PC-3 (cell line): Measurements from ENCODE around the gene PDSS2. TPM values are rescaled to one million over a fixed set of nuclear protein-coding genes. Genes with fewer than 3 reads are reported as not detected.

Experiments used
- ATAC-seq: fragments of 200-7000 bp; cut with Tn5 transposase; 2 replicates; pipeline ENCODE4 v1.9.1; 2020; ENCODE audit warnings: mild to moderate bottlenecking, moderate library complexity
- BruUV-seq: library from RNA; stranded (reverse); fragments of 400-500 nt; replicated peaks from 2 replicates; lab custom pipeline; 2021; lab: Mats Ljungman, UMichigan
- CTCF ChIA-PET: fragments of 300-600 bp; sonication (Branson Sonifier 250); formaldehyde crosslinking; loops from one replicate; lab custom pipeline; 2022; ENCODE audit warnings: antibody characterized with exemption; lab: Charles Lee
- POLR2A ChIA-PET: fragments of 300-600 bp; sonication (Branson Sonifier 250); formaldehyde crosslinking; loops from one replicate; lab custom pipeline; 2022; ENCODE audit warnings: antibody characterized with exemption; ENCODE audit not compliant: unreplicated experiment; lab: Charles Lee
- DNase-seq: peaks from one replicate; pipeline ENCODE4 v3.0.0-alpha.2; 2015
- H2AFZ ChIP-seq: fragments of 300-600 bp; sonication (generic); 2 replicates; pipeline ENCODE4 v1.6.0; 2016; ENCODE audit warnings: antibody characterized with exemption, low read length
- H3F3A ChIP-seq: fragments of 300-600 bp; sonication (generic); one replicate; pipeline ENCODE4 v1.6.0; 2017; ENCODE audit warnings: antibody characterized with exemption, low read length, control low read depth, mild to moderate bottlenecking; ENCODE audit not compliant: unreplicated experiment
- H3K27ac ChIP-seq: fragments of 300-600 bp; sonication (generic); 2 replicates; pipeline ENCODE4 v1.5.1; 2016; ENCODE audit warnings: mild to moderate bottlenecking, low read length
- H3K27me3 ChIP-seq: fragments of 300-600 bp; sonication (generic); 2 replicates; pipeline ENCODE4 v1.6.1; 2016; ENCODE audit warnings: low read length, mixed read lengths
- H3K36me3 ChIP-seq: fragments of 300-600 bp; sonication (generic); 2 replicates; pipeline ENCODE4 v1.6.1; 2016; ENCODE audit warnings: low read depth, mixed run types, low read length, mixed read lengths
- H3K4me1 ChIP-seq: fragments of 300-600 bp; sonication (generic); 2 replicates; pipeline ENCODE4 v1.5.1; 2016; ENCODE audit warnings: low read length; ENCODE audit not compliant: insufficient read depth
- H3K4me2 ChIP-seq: fragments of 300-600 bp; sonication (generic); 2 replicates; pipeline ENCODE4 v1.6.0; 2016; ENCODE audit warnings: low read length
- H3K4me3 ChIP-seq: fragments of 300-600 bp; sonication (generic); 2 replicates; pipeline ENCODE4 v1.5.1; 2016; ENCODE audit warnings: mild to moderate bottlenecking, low read length, mixed read lengths
- H3K79me2 ChIP-seq: fragments of 300-600 bp; sonication (generic); 2 replicates; pipeline ENCODE4 v1.6.1; 2017; ENCODE audit warnings: low read length, mixed read lengths
- H3K9ac ChIP-seq: fragments of 300-600 bp; sonication (generic); 2 replicates; pipeline ENCODE4 v1.6.0; 2016; ENCODE audit warnings: mild to moderate bottlenecking, low read length
- H3K9me2 ChIP-seq: fragments of 300-600 bp; sonication (generic); replicated peaks from 2 replicates; pipeline ENCODE4 v1.6.1; 2016; ENCODE audit warnings: mixed run types, low read length, mixed read lengths
- H3K9me3 ChIP-seq: fragments of 300-600 bp; sonication (generic); 2 replicates; pipeline ENCODE4 v1.6.1; 2016; ENCODE audit warnings: low read length, mixed read lengths
- H4K20me1 ChIP-seq: fragments of 300-600 bp; sonication (generic); 2 replicates; pipeline ENCODE4 v1.6.1; 2016; ENCODE audit warnings: low read length, mixed read lengths
- EZH2 ChIP-seq: fragments of 300-600 bp; sonication (generic); IDR thresholded peaks from one replicate; pipeline ENCODE4 v1.6.1; 2017; ENCODE audit warnings: antibody characterized with exemption, mild to moderate bottlenecking, low read length; ENCODE audit not compliant: unreplicated experiment
- EZH2phosphoT487 ChIP-seq: fragments of 300-600 bp; sonication (generic); IDR thresholded peaks from 2 replicates; pipeline ENCODE4 v1.6.1; 2018; ENCODE audit warnings: mild to moderate bottlenecking, antibody characterized with exemption, low read length, borderline replicate concordance
- intact Hi-C: fragments of 100-400 bp; cut with micrococcal nuclease; formaldehyde crosslinking; loops from 2 replicates; pipeline ENCODE4 v1.9.0; 2023
- total RNA-seq: library from RNA; depleted of rRNA; stranded (reverse); fragments of >200 nt; gene quantifications from 2 replicates; pipeline ENCODE4 v1.2.3, GENCODE V29; 2014
- TF ChIP-seq, protein P1 (sequence below): fragments of 300-600 bp; sonication (generic); conservative IDR thresholded peaks from 2 replicates; pipeline ENCODE4 v1.5.1; 2017; ENCODE audit warnings: antibody characterized with exemption, low read depth, mild to moderate bottlenecking, low read length

PDSS2 gene
- total RNA-seq, 1 experiment from 2014 or later = 6.6 TPM

DNA sequence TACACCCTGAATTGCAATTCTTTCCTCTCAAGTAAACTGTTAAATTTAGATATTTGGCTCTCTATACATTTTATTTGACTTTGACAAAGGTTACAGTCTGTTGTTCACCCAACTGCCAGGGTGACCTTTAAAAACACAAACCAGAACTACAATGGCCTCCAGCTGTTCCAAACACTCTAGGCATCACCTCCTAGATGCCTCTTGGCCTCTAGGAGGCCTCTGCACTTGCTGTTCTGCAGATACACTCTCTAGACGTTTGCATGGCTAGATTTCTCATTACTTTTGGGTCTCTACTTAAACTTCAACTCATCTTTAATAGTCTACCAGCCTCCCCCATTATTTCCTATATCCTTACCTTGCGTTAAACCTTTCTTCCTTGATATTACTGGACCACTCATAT, 241.2 kb downstream of the PDSS2 start:
- Histone ChIP-seq H3K9ac (no peak overlapping the region), H4K20me1 (no peaks in the 10 kb centered on the region), H3K4me2 (no peak overlapping the region), H3K27me3 (no peaks in the 10 kb centered on the region), H3K79me2 (no peaks in the 10 kb centered on the region), H3K9me2 (no peaks in the 10 kb centered on the region), H3F3A (no peaks in the 10 kb centered on the region), H3K4me3 (no peak overlapping the region), H3K27ac (no peak overlapping the region), H3K36me3 (no peaks in the 10 kb centered on the region), H2AFZ (no peak overlapping the region), H3K4me1 (no peaks in the 10 kb centered on the region), H3K9me3 (no peaks in the 10 kb centered on the region)
- ATAC-seq = no peak
- intact Hi-C loops = no loop called here
- ChIA-PET CTCF (no interaction called here), POLR2A (no interaction called here)
- BruUV-seq = no TSS peak
- TF ChIP-seq, protein P1, sequence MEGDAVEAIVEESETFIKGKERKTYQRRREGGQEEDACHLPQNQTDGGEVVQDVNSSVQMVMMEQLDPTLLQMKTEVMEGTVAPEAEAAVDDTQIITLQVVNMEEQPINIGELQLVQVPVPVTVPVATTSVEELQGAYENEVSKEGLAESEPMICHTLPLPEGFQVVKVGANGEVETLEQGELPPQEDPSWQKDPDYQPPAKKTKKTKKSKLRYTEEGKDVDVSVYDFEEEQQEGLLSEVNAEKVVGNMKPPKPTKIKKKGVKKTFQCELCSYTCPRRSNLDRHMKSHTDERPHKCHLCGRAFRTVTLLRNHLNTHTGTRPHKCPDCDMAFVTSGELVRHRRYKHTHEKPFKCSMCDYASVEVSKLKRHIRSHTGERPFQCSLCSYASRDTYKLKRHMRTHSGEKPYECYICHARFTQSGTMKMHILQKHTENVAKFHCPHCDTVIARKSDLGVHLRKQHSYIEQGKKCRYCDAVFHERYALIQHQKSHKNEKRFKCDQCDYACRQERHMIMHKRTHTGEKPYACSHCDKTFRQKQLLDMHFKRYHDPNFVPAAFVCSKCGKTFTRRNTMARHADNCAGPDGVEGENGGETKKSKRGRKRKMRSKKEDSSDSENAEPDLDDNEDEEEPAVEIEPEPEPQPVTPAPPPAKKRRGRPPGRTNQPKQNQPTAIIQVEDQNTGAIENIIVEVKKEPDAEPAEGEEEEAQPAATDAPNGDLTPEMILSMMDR = no peak
- TF ChIP-seq EZH2 (no peak), EZH2phosphoT487 (no peak)
- no peak for DNase-seq

DNA sequence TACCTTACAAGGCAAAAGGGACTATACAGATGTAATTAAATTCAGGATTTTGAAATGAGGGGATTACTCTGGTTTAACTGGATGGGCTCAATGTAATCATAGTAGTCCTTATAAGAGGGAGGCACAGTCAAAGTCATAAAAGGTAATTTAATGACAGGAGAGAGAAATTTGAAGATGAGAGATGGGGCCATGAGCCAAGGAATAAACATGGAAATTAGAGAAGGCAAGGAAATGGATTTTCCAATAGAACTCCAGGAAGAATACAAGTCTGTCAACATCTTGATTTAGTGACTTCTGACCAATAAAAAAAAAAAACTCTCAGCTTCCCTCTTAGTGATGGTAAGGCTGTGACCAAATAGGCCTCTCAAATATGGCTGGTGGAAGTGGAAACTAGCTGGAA, 242.1 kb downstream of the PDSS2 start:
- H4K20me1 ChIP-seq = no peaks in the 10 kb centered on the region
- DNase-seq (no peak), ATAC-seq (no peak)
- H3K79me2 ChIP-seq = no peaks in the 10 kb centered on the region
- H3K4me2 ChIP-seq = no peak overlapping the region
- TF ChIP-seq, protein P1 = no peak
- no peak for TF ChIP-seq EZH2
- TF ChIP-seq EZH2phosphoT487 = no peak
- H3K4me1 ChIP-seq = no peaks in the 10 kb centered on the region
- ChIA-PET CTCF (no interaction called here), POLR2A (no interaction called here)
- H3K9me2 ChIP-seq = no peaks in the 10 kb centered on the region
- H3K9ac ChIP-seq = no peak overlapping the region
- no peaks in the 10 kb centered on the region for H3K27me3 ChIP-seq
- H3K27ac ChIP-seq = no peak overlapping the region
- H2AFZ ChIP-seq = no peak overlapping the region
- intact Hi-C loops = no loop called here
- no TSS peak for BruUV-seq
- no peak overlapping the region for H3K4me3 ChIP-seq
- no peaks in the 10 kb centered on the region for H3F3A ChIP-seq
- no peaks in the 10 kb centered on the region for H3K9me3 ChIP-seq
- H3K36me3 ChIP-seq = no peaks in the 10 kb centered on the region

DNA sequence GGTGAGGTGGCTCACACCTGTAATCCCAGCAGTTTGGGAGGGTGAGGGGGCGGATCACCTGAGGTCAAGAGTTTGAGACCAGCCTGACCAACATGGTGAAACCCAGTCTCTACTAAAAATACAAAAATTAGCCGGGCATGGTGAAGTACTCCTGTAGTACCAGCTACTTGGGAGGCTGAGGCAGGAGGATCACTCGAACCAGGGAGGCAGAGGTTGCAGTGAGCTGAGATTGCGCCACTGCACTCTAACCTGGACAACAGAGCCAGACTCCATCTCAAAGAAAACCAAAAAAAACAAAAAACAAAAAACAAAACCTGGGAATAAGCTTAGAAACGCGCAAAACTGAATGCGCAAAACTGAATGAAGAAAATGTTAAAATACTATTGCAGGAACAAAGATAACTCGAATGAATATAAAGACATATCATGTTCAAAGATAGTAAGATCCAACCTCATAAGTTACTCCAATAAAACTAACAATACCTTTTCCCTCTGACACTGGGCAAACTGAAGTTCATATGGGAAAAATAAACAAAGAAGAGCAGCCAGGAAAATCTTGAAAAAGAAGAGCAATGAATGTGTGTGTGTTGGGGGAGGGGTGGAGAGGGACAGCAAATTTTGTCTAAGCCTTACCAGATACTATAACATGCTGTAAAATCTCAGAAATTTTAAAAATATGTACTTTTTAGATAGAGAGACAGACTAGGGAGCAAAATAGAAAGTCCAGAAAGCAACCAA, 243.0 kb downstream of the PDSS2 start:
- H3K79me2 ChIP-seq = no peaks in the 10 kb centered on the region
- H4K20me1 ChIP-seq = no peaks in the 10 kb centered on the region
- DNase-seq (no peak), ATAC-seq (no peak)
- no peaks in the 10 kb centered on the region for H3K4me1 ChIP-seq
- POLR2A ChIA-PET = no interaction called here
- BruUV-seq = no TSS peak
- TF ChIP-seq, protein P1 = no peak
- no peak for TF ChIP-seq EZH2
- TF ChIP-seq EZH2phosphoT487 = no peak
- H3K9ac ChIP-seq = no peak overlapping the region
- no peaks in the 10 kb centered on the region for H3K9me3 ChIP-seq
- no peak overlapping the region for H3K4me3 ChIP-seq
- no peak overlapping the region for H2AFZ ChIP-seq
- intact Hi-C loops = no loop called here
- H3K4me2 ChIP-seq = no peak overlapping the region
- no peaks in the 10 kb centered on the region for H3F3A ChIP-seq
- no peaks in the 10 kb centered on the region for H3K27me3 ChIP-seq
- no peaks in the 10 kb centered on the region for H3K36me3 ChIP-seq
- H3K9me2 ChIP-seq = no peaks in the 10 kb centered on the region
- CTCF ChIA-PET = no interaction called here
- no peak overlapping the region for H3K27ac ChIP-seq
